HCT116 (cell line): ENCODE results near the gene ISCU. TPM values are rescaled to one million over a fixed set of nuclear protein-coding genes. Genes with fewer than 3 reads are reported as not detected.

ENCODE experiments used
- ATAC-seq: fragments of 200-7000 bp; cut with Tn5 transposase; 2 replicates; pipeline ENCODE4 v1.9.1; 2020; ENCODE audit warnings: mild to moderate bottlenecking, moderate library complexity
- BruUV-seq: library from RNA; stranded (reverse); fragments of 400-500 nt; replicated peaks from 2 replicates; lab custom pipeline; 2021; lab: Mats Ljungman, UMichigan
- CTCF ChIA-PET: fragments of 300-600 bp; sonication (Branson Sonifier 250); formaldehyde crosslinking; loops from one replicate; lab custom pipeline; 2021; ENCODE audit warnings: antibody characterized with exemption; lab: Charles Lee
- POLR2A ChIA-PET: fragments of 300-600, 350-600 bp; sonication (Branson Sonifier 250); formaldehyde crosslinking; loops from one replicate; lab custom pipeline; 2021; ENCODE audit warnings: antibody characterized with exemption; lab: Charles Lee
- RAD21 ChIA-PET, 2 experiments: fragments of 300-600 bp; sonication (Branson Sonifier 250); formaldehyde crosslinking; loops; one replicate each; lab custom pipeline; 2023; ENCODE audit warnings: low total read pairs in 2 of 2; ENCODE audit not compliant: uncharacterized antibody in 2 of 2, unreplicated experiment in 2 of 2, low non-redundant PET in 1 of 2; lab: Charles Lee
- DNase-seq: peaks from one replicate; pipeline ENCODE4 v3.0.0-alpha.2; 2010; ENCODE audit warnings: low read depth, low spot score
- H2AFZ ChIP-seq: fragments of 200-600 bp; shearing (Covaris generic), sonication (generic); 2 replicates; pipeline ENCODE4 v1.6.1; 2017; ENCODE audit warnings: low read depth, mixed run types, mixed read lengths, antibody characterized with exemption, low read length; ENCODE audit not compliant: poor library complexity, severe bottlenecking
- H3K27ac ChIP-seq: 2 replicates; pipeline ENCODE4 v1.5.1; 2012; ENCODE audit warnings: low read depth, low read length
- H3K27me3 ChIP-seq: fragments of 200-600 bp; sonication (generic); 2 replicates; pipeline ENCODE4 v1.6.1; 2016; ENCODE audit warnings: mixed run types, low read length, mixed read lengths; ENCODE audit not compliant: insufficient read depth
- H3K36me3 ChIP-seq, 2 experiments: fragments of 200-500 bp in 1 of 2; fragments of 200-600 bp in 1 of 2; sonication (Bioruptor generic) in 1 of 2; sonication (generic) in 1 of 2; 2 replicates each; pipeline versions ENCODE4 v1.5.1 to v1.6.1; 2014 to 2016; ENCODE audit warnings: low read length in 2 of 2, inconsistent platforms in 1 of 2, mixed read lengths in 1 of 2, mixed run types in 1 of 2; ENCODE audit not compliant: insufficient read depth in 2 of 2, control insufficient read depth in 1 of 2
- H3K4me1 ChIP-seq, 2 experiments: fragments of 200-600 bp in 1 of 2; sonication (generic) in 1 of 2; 2 replicates each; pipeline versions ENCODE4 v1.5.1 to v1.6.1; 2012 to 2017; ENCODE audit warnings: low read length in 2 of 2, inconsistent platforms in 1 of 2, mild to moderate bottlenecking in 1 of 2, mixed read lengths in 1 of 2, mixed run types in 1 of 2, moderate library complexity in 1 of 2; ENCODE audit not compliant: insufficient read depth in 2 of 2, control insufficient read depth in 1 of 2
- H3K4me2 ChIP-seq: fragments of 200-600 bp; sonication (generic); 2 replicates; pipeline ENCODE4 v1.6.1; 2017; ENCODE audit warnings: mixed run types, low read length, mixed read lengths
- H3K4me3 ChIP-seq, 2 experiments: fragments of 200-600 bp in 1 of 2; sonication (generic) in 1 of 2; replicated peaks in 1 of 2; 2 replicates each; pipeline ENCODE4 v1.5.1; 2011 to 2016; ENCODE audit warnings: low read length in 2 of 2, control low read depth in 1 of 2, low read depth in 1 of 2, mild to moderate bottlenecking in 1 of 2, mixed read lengths in 1 of 2, mixed run types in 1 of 2
- H3K79me2 ChIP-seq: fragments of 200-600 bp; sonication (generic); 2 replicates; pipeline ENCODE4 v1.6.1; 2017; ENCODE audit warnings: mild to moderate bottlenecking, mixed run types, low read length, moderate library complexity, mixed read lengths; ENCODE audit not compliant: insufficient read depth
- H3K9ac ChIP-seq: fragments of 200-600 bp; sonication (generic); 2 replicates; pipeline ENCODE4 v1.6.1; 2016; ENCODE audit warnings: low read length, mixed read lengths
- H3K9me2 ChIP-seq: fragments of 200-600 bp; sonication (generic), shearing (Covaris generic); 2 replicates; pipeline ENCODE4 v1.6.1; 2017; ENCODE audit warnings: mixed run types, mild to moderate bottlenecking, moderate library complexity; ENCODE audit not compliant: insufficient read depth
- H3K9me3 ChIP-seq, 2 experiments: fragments of 200-500 bp in 1 of 2; fragments of 200-600 bp in 1 of 2; sonication (Bioruptor generic) in 1 of 2; sonication (generic) in 1 of 2; 2 replicates each; pipeline ENCODE4 v1.6.1; 2014 to 2017; ENCODE audit warnings: low read length in 2 of 2, mixed read lengths in 2 of 2, inconsistent platforms in 1 of 2, low read depth in 1 of 2, mild to moderate bottlenecking in 1 of 2, mixed run types in 1 of 2, moderate library complexity in 1 of 2; ENCODE audit not compliant: control insufficient read depth in 1 of 2, insufficient read depth in 1 of 2
- H4K20me1 ChIP-seq: fragments of 200-600 bp; sonication (generic), shearing (Covaris generic); 2 replicates; pipeline ENCODE4 v1.6.1; 2017; ENCODE audit warnings: mixed run types, mild to moderate bottlenecking, moderate library complexity; ENCODE audit not compliant: insufficient read depth
- ELF1 ChIP-seq: IDR thresholded peaks from 2 replicates; pipeline ENCODE4 v1.6.1; 2012; ENCODE audit warnings: low read depth, borderline replicate concordance
- FOSL1 ChIP-seq: IDR thresholded peaks from 2 replicates; pipeline ENCODE4 v1.6.1; 2012; ENCODE audit warnings: low read depth
- POLR2A ChIP-seq: IDR thresholded peaks from 2 replicates; pipeline ENCODE4 v1.7.0; 2011; ENCODE audit warnings: borderline replicate concordance; ENCODE audit not compliant: insufficient read depth, insufficient read length; ENCODE audit errors: extremely low read depth
- POLR2AphosphoS5 ChIP-seq: IDR thresholded peaks from 2 replicates; pipeline ENCODE4 v1.6.1; 2011; ENCODE audit warnings: mild to moderate bottlenecking, low read depth, low read length, moderate library complexity
- RAD21 ChIP-seq: IDR thresholded peaks from 2 replicates; pipeline ENCODE4 v1.6.1; 2012; ENCODE audit warnings: low read depth, mild to moderate bottlenecking
- SP1 ChIP-seq: IDR thresholded peaks from 2 replicates; pipeline ENCODE4 v1.6.1; 2012; ENCODE audit warnings: low read depth
- SRF ChIP-seq: IDR thresholded peaks from 2 replicates; pipeline ENCODE4 v1.6.1; 2012; ENCODE audit warnings: low read depth
- TCF7L2 ChIP-seq: IDR thresholded peaks from 2 replicates; pipeline ENCODE4 v1.7.0; 2011; ENCODE audit warnings: borderline replicate concordance, inconsistent platforms; ENCODE audit not compliant: insufficient read depth, insufficient read length; ENCODE audit errors: extremely low read depth
- ZNF274 ChIP-seq: fragments of 200-500 bp; sonication (Bioruptor generic); IDR thresholded peaks from 2 replicates; pipeline ENCODE4 v1.6.1; 2014; ENCODE audit warnings: mild to moderate bottlenecking, low read depth, low read length, inconsistent platforms
- intact Hi-C: fragments of 100-400 bp; cut with micrococcal nuclease; formaldehyde crosslinking; loops from 2 replicates; pipeline ENCODE4 v1.10.0; 2022
- total RNA-seq: library from RNA; stranded (reverse); gene quantifications from one replicate; pipeline ENCODE4 v1.2.1, GENCODE V29; 2021; ENCODE audit not compliant: unreplicated experiment
- TF ChIP-seq, protein P1 (sequence below): IDR thresholded peaks from 2 replicates; pipeline ENCODE4 v1.6.1; 2012
- TF ChIP-seq, protein P2 (sequence below): IDR thresholded peaks from 2 replicates; pipeline ENCODE4 v1.6.1; 2012

Gene ISCU
- total RNA-seq, 1 experiment from 2014 or later, result 89.6 TPM

DNA sequence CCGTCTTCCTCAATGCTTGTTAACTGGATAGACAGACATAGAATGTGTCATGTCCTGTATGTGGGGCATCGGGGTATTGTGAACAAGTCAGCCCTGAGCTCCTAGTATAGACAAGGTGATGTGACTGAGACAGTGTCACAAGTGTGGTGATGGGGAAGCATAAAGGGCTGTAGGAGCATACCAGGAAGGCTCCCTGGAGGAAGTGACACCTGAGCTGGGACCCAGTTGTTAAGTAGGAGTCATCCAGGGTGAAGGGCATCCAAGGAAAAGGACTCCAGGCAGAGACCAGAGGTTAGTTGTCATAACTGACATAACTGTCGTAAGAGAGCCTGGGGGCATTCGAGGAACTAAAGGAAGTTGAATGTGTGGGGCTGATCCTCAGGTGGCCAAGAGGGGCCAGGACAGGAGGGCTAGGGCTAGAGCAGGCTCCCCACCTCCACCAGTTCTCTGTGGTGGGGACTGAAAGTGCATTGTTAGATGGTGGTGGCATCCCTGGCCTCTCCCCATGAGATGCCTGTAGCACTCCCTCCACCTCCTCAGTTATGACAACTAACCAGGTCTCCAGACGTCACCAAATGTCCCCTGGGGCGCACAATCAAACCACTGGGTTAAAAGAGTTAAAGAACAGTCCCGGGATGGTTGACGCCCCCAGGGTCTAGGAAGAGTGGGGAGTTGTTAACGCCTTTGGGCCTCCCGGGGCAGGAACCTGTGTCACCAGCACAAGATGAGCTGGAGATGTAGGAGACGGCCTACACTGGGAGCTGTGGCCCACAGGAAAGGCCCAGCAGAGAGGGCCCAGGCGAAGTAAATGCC is 44.9 kb upstream of the ISCU start:
- Histone ChIP-seq H3K36me3 (peaks cover 17 to 19% of the 10 kb centered on the region in 2 experiments; a peak in 3 of 4 replicates), H2AFZ (no peak overlapping the region), H4K20me1 (no peaks in the 10 kb centered on the region), H3K4me3 (no peak overlapping the region), H3K79me2 (no peaks in the 10 kb centered on the region), H3K4me2 (no peak overlapping the region), H3K9me2 (no peaks in the 10 kb centered on the region), H3K27ac (no peak overlapping the region), H3K27me3 (no peaks in the 10 kb centered on the region), H3K9me3 (no peaks in the 10 kb centered on the region), H3K4me1 (peaks cover 3 to 15% of the 10 kb centered on the region in 2 experiments; a peak in 2 of 4 replicates), H3K9ac (no peak overlapping the region)
- POLR2A ChIA-PET, result no interaction called here
- ATAC-seq, result no peak
- intact Hi-C loops, result no loop called here
- TF ChIP-seq SP1 (no peak), TCF7L2 (no peak), RAD21 (no peak), ELF1 (no peak), POLR2AphosphoS5 (no peak), FOSL1 (no peak), ZNF274 (no peak), POLR2A (no peak), SRF (no peak)
- TF ChIP-seq, protein P1, sequence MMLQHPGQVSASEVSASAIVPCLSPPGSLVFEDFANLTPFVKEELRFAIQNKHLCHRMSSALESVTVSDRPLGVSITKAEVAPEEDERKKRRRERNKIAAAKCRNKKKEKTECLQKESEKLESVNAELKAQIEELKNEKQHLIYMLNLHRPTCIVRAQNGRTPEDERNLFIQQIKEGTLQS, result no peak
- TF ChIP-seq, protein P2, sequence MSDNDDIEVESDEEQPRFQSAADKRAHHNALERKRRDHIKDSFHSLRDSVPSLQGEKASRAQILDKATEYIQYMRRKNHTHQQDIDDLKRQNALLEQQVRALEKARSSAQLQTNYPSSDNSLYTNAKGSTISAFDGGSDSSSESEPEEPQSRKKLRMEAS, result no peak
- RAD21 ChIA-PET, result no interaction called here
- CTCF ChIA-PET, result no interaction called here
- BruUV-seq, result no TSS peak
- no peak for DNase-seq
